H9 (cell line): Measurements from ENCODE around the gene MED15. TPM values are rescaled to one million over a fixed set of nuclear protein-coding genes. Genes with fewer than 3 reads are reported as not detected.

Experiments used
- DNase-seq: peaks from one replicate; pipeline ENCODE4 v3.0.0-alpha.2; 2017
- H2AFZ ChIP-seq: one replicate; pipeline ENCODE4 v1.6.1; 2013; ENCODE audit warnings: mild to moderate bottlenecking, low read length, control low read depth, moderate library complexity
- H2AK5ac ChIP-seq: 2 replicates; pipeline ENCODE4 v1.6.1; 2013; ENCODE audit warnings: low read length, control low read depth, mixed read lengths; ENCODE audit not compliant: insufficient read length
- H2BK120ac ChIP-seq: one replicate; pipeline ENCODE4 v1.6.1; 2013; ENCODE audit warnings: low read depth, mild to moderate bottlenecking, low read length, control low read depth, inconsistent platforms; ENCODE audit not compliant: poor library complexity, severe bottlenecking
- H2BK12ac ChIP-seq: 2 replicates; pipeline ENCODE4 v1.6.1; 2013; ENCODE audit warnings: low read length, control low read depth, mixed read lengths, low read depth; ENCODE audit not compliant: insufficient read length
- H2BK15ac ChIP-seq: 2 replicates; pipeline ENCODE4 v1.6.1; 2013; ENCODE audit warnings: low read depth, low read length, control low read depth
- H2BK20ac ChIP-seq: one replicate; pipeline ENCODE4 v1.6.1; 2013; ENCODE audit warnings: low read depth, mild to moderate bottlenecking, low read length, control low read depth, inconsistent platforms; ENCODE audit not compliant: poor library complexity, severe bottlenecking
- H2BK5ac ChIP-seq: 2 replicates; pipeline ENCODE4 v1.6.1; 2013; ENCODE audit warnings: low read length, control low read depth, mixed read lengths; ENCODE audit not compliant: insufficient read length
- H3K14ac ChIP-seq: 2 replicates; pipeline ENCODE4 v1.6.1; 2013; ENCODE audit warnings: low read length, control low read depth; ENCODE audit not compliant: insufficient read depth
- H3K18ac ChIP-seq: 2 replicates; pipeline ENCODE4 v1.6.1; 2013; ENCODE audit warnings: low read depth, mild to moderate bottlenecking, mixed read lengths, low read length, control low read depth; ENCODE audit not compliant: insufficient read length
- H3K23ac ChIP-seq: 2 replicates; pipeline ENCODE4 v1.6.1; 2013; ENCODE audit warnings: low read length, control low read depth, mixed read lengths, low read depth; ENCODE audit not compliant: insufficient read length
- H3K23me2 ChIP-seq: 2 replicates; pipeline ENCODE4 v1.6.1; 2013; ENCODE audit warnings: low read depth, mild to moderate bottlenecking, mixed read lengths, low read length, control low read depth; ENCODE audit not compliant: insufficient read length, poor library complexity, severe bottlenecking
- H3K27ac ChIP-seq: 2 replicates; pipeline ENCODE4 v1.5.1; 2013; ENCODE audit warnings: low read length, control low read depth, mixed read lengths, low read depth; ENCODE audit not compliant: insufficient read length
- H3K27me3 ChIP-seq: 2 replicates; pipeline ENCODE4 v1.6.1; 2013; ENCODE audit warnings: low read length, control low read depth, inconsistent platforms; ENCODE audit not compliant: insufficient read depth
- H3K4ac ChIP-seq: 2 replicates; pipeline ENCODE4 v1.6.1; 2013; ENCODE audit warnings: low read depth, mild to moderate bottlenecking, control low read depth, inconsistent platforms, low read length, moderate library complexity
- H3K4me1 ChIP-seq: 2 replicates; pipeline ENCODE4 v1.6.1; 2013; ENCODE audit warnings: low read length, control low read depth, inconsistent platforms; ENCODE audit not compliant: insufficient read depth
- H3K4me2 ChIP-seq: 2 replicates; pipeline ENCODE4 v1.6.1; 2013; ENCODE audit warnings: low read length, control low read depth, mixed read lengths; ENCODE audit not compliant: insufficient read length, insufficient read depth
- H3K56ac ChIP-seq: 2 replicates; pipeline ENCODE4 v1.6.1; 2013; ENCODE audit warnings: low read depth, mild to moderate bottlenecking, mixed read lengths, low read length, control low read depth; ENCODE audit not compliant: insufficient read length
- H3K79me1 ChIP-seq: 2 replicates; pipeline ENCODE4 v1.6.1; 2013; ENCODE audit warnings: low read depth, mild to moderate bottlenecking, moderate library complexity, low read length, control low read depth, inconsistent platforms; ENCODE audit not compliant: insufficient read depth, poor library complexity, severe bottlenecking
- H3K79me2 ChIP-seq: 2 replicates; pipeline ENCODE4 v1.6.1; 2013; ENCODE audit warnings: low read length, control low read depth, inconsistent platforms; ENCODE audit not compliant: insufficient read depth
- H3K9ac ChIP-seq: 2 replicates; pipeline ENCODE4 v1.6.1; 2013; ENCODE audit warnings: low read length, control low read depth, mixed read lengths; ENCODE audit not compliant: insufficient read length; ENCODE audit errors: extremely low read depth
- H3K9me3 ChIP-seq: one replicate; pipeline ENCODE4 v1.6.1; 2013; ENCODE audit warnings: low read depth, low read length, inconsistent platforms; ENCODE audit not compliant: control insufficient read depth
- H3T11ph ChIP-seq: one replicate; pipeline ENCODE4 v1.6.1; 2013; ENCODE audit warnings: mild to moderate bottlenecking, low read length, control low read depth, inconsistent platforms
- H4K20me1 ChIP-seq: one replicate; pipeline ENCODE4 v1.6.1; 2013; ENCODE audit not compliant: control insufficient read depth, insufficient read length, insufficient read depth
- H4K5ac ChIP-seq: 2 replicates; pipeline ENCODE4 v1.6.1; 2013; ENCODE audit warnings: low read depth, mild to moderate bottlenecking, mixed read lengths, low read length, control low read depth; ENCODE audit not compliant: insufficient read length
- H4K8ac ChIP-seq: replicated peaks from 2 replicates; pipeline ENCODE4 v1.6.1; 2013; ENCODE audit warnings: low read length, control low read depth, mixed read lengths, low read depth; ENCODE audit not compliant: insufficient read length
- H4K91ac ChIP-seq: 2 replicates; pipeline ENCODE4 v1.6.1; 2013; ENCODE audit warnings: low read depth, mild to moderate bottlenecking, moderate library complexity, mixed read lengths, low read length, control low read depth; ENCODE audit not compliant: insufficient read length
- H3K27ac Mint-ChIP-seq, 3 experiments: 2 replicates in 2 of 3; 3 replicates in 1 of 3; pipeline ENCODE4 v1.8.0; 2020 to 2021; ENCODE audit warnings: mixed read lengths in 3 of 3, mild to moderate bottlenecking in 1 of 3, moderate library complexity in 1 of 3
- H3K27me3 Mint-ChIP-seq: 2 replicates; pipeline ENCODE4 v1.8.0; 2021; ENCODE audit warnings: low read depth, mild to moderate bottlenecking, moderate library complexity, mixed read lengths
- H3K36me3 Mint-ChIP-seq, 3 experiments: 2 replicates in 2 of 3; 3 replicates in 1 of 3; pipeline ENCODE4 v1.8.0; 2020 to 2021; ENCODE audit warnings: low read depth in 3 of 3, mixed read lengths in 3 of 3; ENCODE audit not compliant: insufficient read depth in 1 of 3
- H3K4me1 Mint-ChIP-seq, 2 experiments: 2 replicates each; pipeline ENCODE4 v1.8.0; 2020; ENCODE audit warnings: mixed read lengths in 2 of 2
- H3K4me3 Mint-ChIP-seq, 2 experiments: 2 replicates in 1 of 2; 3 replicates in 1 of 2; pipeline ENCODE4 v1.8.0; 2020 to 2021; ENCODE audit warnings: mild to moderate bottlenecking in 2 of 2, mixed read lengths in 2 of 2, moderate library complexity in 1 of 2
- H3K9me3 Mint-ChIP-seq, 2 experiments: 2 replicates in 1 of 2; 3 replicates in 1 of 2; pipeline ENCODE4 v1.8.0; 2020; ENCODE audit warnings: mild to moderate bottlenecking in 2 of 2, mixed read lengths in 2 of 2, moderate library complexity in 1 of 2
- WGBS: extraction: QIAGEN DNeasy Blood & Tissue Kit; methylation state at CpG from one replicate; pipeline ENCODE4 v1.1.7; 2013; ENCODE audit warnings: missing lambda C conversion rate, low lambda C conversion rate, mixed read lengths; ENCODE audit not compliant: insufficient read length; ENCODE audit errors: extremely low coverage; 5-methylcytosine and 5-hydroxymethylcytosine counted together
- total RNA-seq: library from RNA; stranded (reverse); gene quantifications from 2 replicates; pipeline ENCODE4 v1.2.1, GENCODE V29; 2021
- TF ChIP-seq, protein P1 (sequence below): fragments of 200-600 bp; sonication (generic); conservative IDR thresholded peaks from 3 replicates; pipeline ENCODE4 v1.8.0; 2021; ENCODE audit warnings: antibody characterized with exemption, mild to moderate bottlenecking

The MED15 gene
- total RNA-seq, 1 experiment from 2014 or later = 47.4 TPM

DNA sequence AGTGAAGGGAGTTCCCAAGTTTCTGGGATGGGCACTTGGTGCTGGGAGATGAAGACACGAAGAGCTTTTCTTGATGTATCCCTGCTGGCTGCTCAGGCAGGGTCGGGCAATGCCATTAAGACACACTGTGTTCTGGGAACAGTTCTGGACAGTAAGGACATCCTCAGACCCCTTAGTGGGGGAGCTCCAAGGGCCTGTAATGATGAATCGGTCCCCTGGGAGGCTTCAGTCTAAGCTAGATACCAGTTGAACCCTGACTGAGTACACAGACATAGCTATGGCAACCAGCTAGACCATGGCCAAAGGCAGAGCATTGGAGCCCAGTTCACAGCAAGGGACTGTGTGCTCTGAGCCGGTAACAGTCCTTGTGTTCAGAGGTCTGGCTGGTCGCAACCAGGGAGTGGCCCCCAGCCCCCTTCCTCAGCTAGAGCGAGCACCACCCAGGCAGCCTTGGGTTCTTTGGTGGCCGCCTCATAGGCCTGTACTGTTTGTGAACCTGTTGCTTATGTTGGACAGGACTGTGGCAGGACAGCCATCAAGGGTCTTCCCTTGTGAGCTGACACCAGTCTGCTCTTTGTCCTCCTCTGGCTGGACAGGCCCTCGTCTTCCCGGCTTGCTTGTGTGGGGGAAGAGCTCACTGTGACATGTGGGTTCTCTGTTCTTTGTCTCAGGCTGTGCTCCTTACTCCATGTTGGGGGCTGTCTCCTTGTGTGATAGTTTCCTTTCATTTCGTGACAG is 25.0 kb downstream of the MED15 start:
- no peak overlapping the region for H3K4me2 ChIP-seq

More for the DNA sequence above, 25.0 kb downstream of the MED15 start:
- no peak overlapping the region for H2BK12ac ChIP-seq
- no peaks in the 10 kb centered on the region; the same call in 1 of the 2 replicates for H3K79me2 ChIP-seq
- TF ChIP-seq, protein P1, sequence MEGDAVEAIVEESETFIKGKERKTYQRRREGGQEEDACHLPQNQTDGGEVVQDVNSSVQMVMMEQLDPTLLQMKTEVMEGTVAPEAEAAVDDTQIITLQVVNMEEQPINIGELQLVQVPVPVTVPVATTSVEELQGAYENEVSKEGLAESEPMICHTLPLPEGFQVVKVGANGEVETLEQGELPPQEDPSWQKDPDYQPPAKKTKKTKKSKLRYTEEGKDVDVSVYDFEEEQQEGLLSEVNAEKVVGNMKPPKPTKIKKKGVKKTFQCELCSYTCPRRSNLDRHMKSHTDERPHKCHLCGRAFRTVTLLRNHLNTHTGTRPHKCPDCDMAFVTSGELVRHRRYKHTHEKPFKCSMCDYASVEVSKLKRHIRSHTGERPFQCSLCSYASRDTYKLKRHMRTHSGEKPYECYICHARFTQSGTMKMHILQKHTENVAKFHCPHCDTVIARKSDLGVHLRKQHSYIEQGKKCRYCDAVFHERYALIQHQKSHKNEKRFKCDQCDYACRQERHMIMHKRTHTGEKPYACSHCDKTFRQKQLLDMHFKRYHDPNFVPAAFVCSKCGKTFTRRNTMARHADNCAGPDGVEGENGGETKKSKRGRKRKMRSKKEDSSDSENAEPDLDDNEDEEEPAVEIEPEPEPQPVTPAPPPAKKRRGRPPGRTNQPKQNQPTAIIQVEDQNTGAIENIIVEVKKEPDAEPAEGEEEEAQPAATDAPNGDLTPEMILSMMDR = no peak
- H2BK120ac ChIP-seq = no peak overlapping the region
- H3K36me3 Mint-ChIP-seq = peaks cover 10 to 24% (median 24%) of the 10 kb centered on the region in 3 experiments
- no peak overlapping the region for H2BK20ac ChIP-seq
- H3K27me3 ChIP-seq = no peaks in the 10 kb centered on the region
- no peak overlapping the region for H4K8ac ChIP-seq
- H3K27ac Mint-ChIP-seq = peak overlapping the region; percentile 69 to 88 (median 72); a peak in 6 of 7 replicates
- H3K9me3 ChIP-seq = no peaks in the 10 kb centered on the region
- H3K79me1 ChIP-seq = peaks cover 10% of the 10 kb centered on the region
- H3K14ac ChIP-seq = no peak overlapping the region
- H2AK5ac ChIP-seq = no peak overlapping the region
- H4K91ac ChIP-seq = no peak overlapping the region
- H3K27me3 Mint-ChIP-seq = no peaks in the 10 kb centered on the region
- H4K20me1 ChIP-seq = no peaks in the 10 kb centered on the region
- H2BK5ac ChIP-seq = no peak overlapping the region
- no peak overlapping the region for H3K27ac ChIP-seq
- H3K23ac ChIP-seq = no peak overlapping the region
- H3T11ph ChIP-seq = no peak overlapping the region
- peaks cover 24 to 28% of the 10 kb centered on the region in 2 experiments for H3K4me1 Mint-ChIP-seq
- H3K23me2 ChIP-seq = no peaks in the 10 kb centered on the region
- no peak overlapping the region for H3K4ac ChIP-seq
- no CpG with 5 or more reads among the region's 10 CpGs for WGBS
- no peak overlapping the region for H3K4me3 Mint-ChIP-seq
- H3K18ac ChIP-seq = no peak overlapping the region
- H3K9me3 Mint-ChIP-seq = peaks cover 5 to 8% of the 10 kb centered on the region in 2 experiments
- no peak overlapping the region for H2AFZ ChIP-seq
- H3K4me1 ChIP-seq = no peaks in the 10 kb centered on the region; the same call in 1 of the 2 replicates
- H2BK15ac ChIP-seq = no peak overlapping the region
- no peak overlapping the region for H4K5ac ChIP-seq
- H3K56ac ChIP-seq = no peak overlapping the region
- DNase-seq = no peak
- H3K9ac ChIP-seq = no peak overlapping the region
